ENCODE results near the gene SEPTIN5.
A peak's percentile ranks its signal among the peaks of the same experiment; 100 is the strongest.

The SEPTIN5 gene

GRCh38 chr22:19705181-19705934 lies 8.9 kb upstream of the SEPTIN5 start:
- no peak for DNase-seq (ENCODE audit: low read depth)

- DNase-seq (ENCODE audit: low read depth), result no peak
These were observed 7.6 kb upstream of the SEPTIN5 start for GRCh38 chr22:19706661-19707151.

GRCh38 chr22:19707347-19708290 lies 6.7 kb upstream of the SEPTIN5 start:
- no peak for DNase-seq (ENCODE audit: low read depth)

- no peak for DNase-seq (ENCODE audit: low read depth)
These were observed 5.8 kb upstream of the SEPTIN5 start for GRCh38 chr22:19708321-19709011.

- DNase-seq (ENCODE audit: low read depth), result no peak
These were observed 5.1 kb upstream of the SEPTIN5 start for GRCh38 chr22:19709063-19709769.

- DNase-seq (ENCODE audit: low read depth), result no peak
These were observed 4.1 kb upstream of the SEPTIN5 start for GRCh38 chr22:19710020-19710768.

- no peak for DNase-seq (ENCODE audit: low read depth)
These were observed 3.6 kb upstream of the SEPTIN5 start for GRCh38 chr22:19710769-19711106.

- no peak for DNase-seq (ENCODE audit: low read depth)
These were observed 1.1 kb upstream of the SEPTIN5 start for GRCh38 chr22:19713245-19713644.

- DNase-seq (ENCODE audit: low read depth), result no peak
These were observed 522 bp upstream of the SEPTIN5 start for GRCh38 chr22:19713650-19714311.

- DNase-seq (ENCODE audit: low read depth), result no peak
These were observed 1.1 kb downstream of the SEPTIN5 start for GRCh38 chr22:19715188-19715930.

- DNase-seq (ENCODE audit: low read depth), result no peak
These were observed 1.9 kb downstream of the SEPTIN5 start for GRCh38 chr22:19716041-19716828.

GRCh38 chr22:19716829-19717105 lies 2.5 kb downstream of the SEPTIN5 start:
- DNase-seq (ENCODE audit: low read depth), result no peak

GRCh38 chr22:19717181-19717580 lies 2.9 kb downstream of the SEPTIN5 start:
- DNase-seq (ENCODE audit: low read depth), result no peak

- peak; percentile 68 for DNase-seq (ENCODE audit: low read depth)
These were observed 3.6 kb downstream of the SEPTIN5 start for GRCh38 chr22:19717691-19718455.

- DNase-seq (ENCODE audit: low read depth), result no peak
These were observed 4.2 kb downstream of the SEPTIN5 start for GRCh38 chr22:19718456-19719049.

- no peak for DNase-seq (ENCODE audit: low read depth)
These were observed 4.8 kb downstream of the SEPTIN5 start for GRCh38 chr22:19719050-19719482.

- DNase-seq (ENCODE audit: low read depth), result no peak
These were observed 5.3 kb downstream of the SEPTIN5 start for GRCh38 chr22:19719488-19720021.
